Activated CD4-positive, alpha-beta T cell treated with anti-CD3 and anti-CD28 coated beads for 48 hours (primary cell): ENCODE data around the gene ARID5A.
"Not testable (repeated sequence)": the region's sequence is repeated elsewhere in the genome, so short reads cannot be mapped to it uniquely, and the experiment has no call there.

ENCODE experiments used
- DNase-seq: peaks from one replicate; pipeline ENCODE4 v3.0.0-alpha.2; 2020

The ARID5A gene

DNA sequence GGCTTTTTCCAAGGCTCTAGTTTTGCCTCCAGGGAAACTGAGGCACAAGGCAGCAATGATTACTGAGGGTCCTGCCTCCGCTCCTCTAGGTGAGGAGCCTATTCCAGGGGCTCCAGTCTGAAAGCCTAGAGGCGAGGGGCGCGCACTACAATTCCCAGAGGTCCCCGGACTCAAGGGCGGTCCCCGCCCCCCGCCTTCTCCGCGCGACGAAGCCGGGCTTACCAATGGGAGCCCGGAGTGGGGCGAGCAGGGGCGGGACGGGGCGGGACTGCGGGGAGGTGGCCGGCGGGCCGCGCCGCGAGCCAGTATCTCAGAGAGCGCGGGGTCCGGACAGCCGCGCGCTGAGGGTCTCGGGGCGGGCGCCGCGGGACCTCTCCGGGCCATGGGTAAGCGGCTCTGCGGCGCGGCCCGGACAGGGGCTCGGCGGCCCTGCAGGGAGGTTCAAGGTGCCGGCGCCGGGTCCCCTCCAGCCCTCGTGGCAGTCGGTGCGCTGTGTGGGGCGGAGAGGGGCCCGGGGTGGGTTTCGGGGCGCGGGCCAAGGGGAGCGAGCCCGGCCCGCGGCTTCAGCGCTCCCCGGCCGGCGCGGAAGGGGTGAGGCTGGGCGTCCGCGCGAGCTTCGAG is at the start of gene ARID5A:
Gene ARID5A (plus strand): TSS at position 308 of the 621 bp plus-strand sequence. CDS start 75 bp downstream, at position 383.
- peak; percentile 95 for DNase-seq

DNA sequence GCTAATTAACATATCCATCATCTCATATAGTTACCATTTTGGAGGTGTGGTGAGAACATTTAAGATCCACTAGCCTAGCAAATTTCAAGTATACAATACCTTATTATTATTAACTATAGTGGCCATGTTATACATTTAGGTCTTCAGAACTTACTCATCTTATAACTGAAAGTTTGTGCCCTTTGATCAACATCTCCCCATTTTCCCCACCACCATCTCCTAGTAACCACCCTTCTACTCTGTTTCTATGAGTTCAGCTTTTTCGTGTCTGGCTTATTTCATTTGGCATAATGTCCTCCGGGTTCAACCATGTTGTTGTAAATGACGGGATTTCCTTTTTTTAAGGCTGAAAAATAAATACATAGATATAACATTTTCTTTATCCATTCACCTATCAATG is 47.3 kb upstream of the ARID5A start:
- DNase-seq, result no peak

- no peak for DNase-seq
Measured at GRCh38 chr2:96489663-96490062, 46.9 kb upstream of the ARID5A start.

DNA sequence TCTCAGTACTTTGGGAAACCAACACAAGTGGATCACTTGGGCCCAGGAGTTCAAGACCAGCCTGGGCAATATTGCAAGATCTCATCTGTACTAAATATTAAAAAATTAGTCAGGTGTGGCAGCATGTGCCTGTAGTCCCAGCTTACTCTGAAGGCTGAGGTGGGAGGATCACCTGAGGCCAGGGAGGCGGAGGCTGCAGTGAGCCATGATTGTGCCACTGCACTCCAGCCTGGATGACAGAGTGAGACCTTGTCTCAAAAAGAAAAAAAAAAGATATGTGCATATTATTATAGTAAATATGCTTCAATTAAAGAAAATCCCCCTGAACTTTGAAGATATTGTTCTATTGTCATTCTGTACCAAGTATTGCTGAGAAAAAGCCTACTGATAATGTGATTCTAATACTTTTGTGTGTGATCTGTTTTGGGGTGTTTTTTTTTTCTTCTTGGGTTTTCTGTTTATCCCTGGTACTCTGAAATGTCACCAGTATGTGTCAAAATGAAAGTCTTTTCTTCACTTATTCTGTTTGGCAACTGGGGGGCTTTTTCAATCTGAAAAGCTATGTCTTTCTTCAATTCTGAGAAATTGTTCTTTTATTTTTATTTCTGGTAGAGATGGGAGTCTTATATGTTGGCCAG is 44.6 kb upstream of the ARID5A start:
- DNase-seq, result no peak

- no peak for DNase-seq
Measured at GRCh38 chr2:96493072-96493471, 43.5 kb upstream of the ARID5A start.

DNA sequence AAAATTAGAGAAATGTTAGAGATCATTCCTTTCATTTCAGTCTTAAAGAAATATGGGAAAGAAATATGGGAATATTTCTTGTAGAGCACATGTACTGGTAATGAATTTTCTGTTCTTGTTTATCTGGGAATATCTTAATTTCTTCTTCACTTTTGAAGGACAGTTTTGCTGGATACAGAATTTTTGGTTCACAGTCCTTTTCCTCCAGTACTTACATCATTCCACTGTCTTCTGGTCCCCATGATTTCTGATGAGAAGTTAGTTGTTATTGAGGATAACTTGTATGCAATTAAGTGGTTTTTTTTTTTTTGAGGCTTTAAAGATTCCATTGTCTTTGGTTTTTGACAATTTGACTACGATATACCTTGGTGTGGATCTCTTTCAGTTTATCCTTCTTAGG is 42.4 kb upstream of the ARID5A start:
- DNase-seq, result no peak

DNA sequence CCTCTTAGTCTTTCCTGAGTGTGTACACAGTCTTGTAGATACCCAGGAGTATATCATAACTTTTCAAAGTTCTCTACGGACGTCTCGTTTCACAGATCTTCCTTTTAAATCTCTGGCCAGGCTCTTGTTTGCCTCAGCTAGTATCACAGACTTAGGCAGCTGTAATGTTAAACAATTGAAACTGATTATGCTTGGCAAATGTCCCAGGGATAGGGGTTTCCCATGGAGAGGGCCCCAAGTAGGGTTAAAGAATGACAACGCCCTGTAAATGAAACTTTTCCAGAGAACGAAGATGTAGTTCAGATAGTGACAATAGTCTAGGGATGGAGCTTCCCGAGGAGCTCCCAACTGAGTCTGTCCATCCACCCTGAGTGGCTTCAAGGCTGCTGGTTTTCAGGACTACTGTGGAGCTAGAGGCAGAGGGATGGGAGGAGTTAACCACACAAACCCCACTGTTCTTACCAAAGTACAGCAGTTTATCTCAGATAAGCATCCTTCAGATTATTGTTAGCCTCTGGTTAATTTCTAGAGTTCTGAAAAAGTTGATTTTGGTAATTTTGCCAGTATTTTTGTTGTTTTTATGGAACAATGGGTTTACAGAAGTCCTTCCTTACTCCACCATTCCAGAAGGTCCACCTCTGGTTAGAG is 40.4 kb upstream of the ARID5A start:
- no peak for DNase-seq

GRCh38 chr2:96498021-96498431 is 38.5 kb upstream of the ARID5A start:
- no peak for DNase-seq

GRCh38 chr2:96498611-96499010 is 37.9 kb upstream of the ARID5A start:
- DNase-seq, result not testable (repeated sequence)

DNA sequence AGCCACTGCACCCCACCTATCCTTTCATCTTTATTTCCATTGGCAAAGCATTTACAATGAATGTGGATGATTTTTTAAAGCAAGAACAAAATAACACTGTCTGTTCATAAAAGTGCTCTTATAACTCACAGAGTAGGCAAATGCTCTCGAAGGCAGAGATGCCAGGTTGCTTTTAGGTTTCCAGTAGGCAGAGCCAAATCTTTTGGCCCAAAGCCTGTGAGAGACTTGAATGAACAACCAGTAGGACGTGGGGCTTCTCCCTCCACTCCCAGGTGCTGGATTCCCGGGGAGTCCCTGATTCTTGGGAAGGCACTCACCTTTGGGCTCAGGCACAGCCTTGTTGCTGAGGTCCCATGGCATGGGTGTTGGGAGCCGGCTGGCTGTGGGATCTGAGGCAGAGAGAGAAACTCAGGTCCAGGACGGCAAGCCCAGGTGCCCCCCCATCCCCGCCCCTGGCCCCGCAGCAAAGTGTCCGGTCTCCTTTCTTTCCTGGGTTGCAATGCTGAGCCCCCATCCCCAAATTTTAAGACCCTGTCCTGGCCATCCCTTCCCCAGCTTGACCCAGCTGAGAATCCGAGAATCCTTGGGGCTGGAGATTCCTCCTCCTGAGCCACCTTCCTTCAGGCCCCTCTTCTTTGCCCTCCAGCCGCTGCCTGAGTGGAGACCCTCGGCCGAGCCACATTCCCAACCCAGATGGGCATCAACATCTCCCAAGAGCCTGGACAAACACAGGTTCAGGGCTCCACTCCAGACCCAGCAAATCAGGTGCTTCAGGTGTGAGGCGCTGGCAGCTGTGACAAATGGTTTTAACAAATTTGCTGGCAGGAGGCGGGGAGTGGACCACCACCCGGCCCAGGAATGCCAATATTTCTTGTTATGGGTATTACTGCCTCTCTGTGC is 37.2 kb upstream of the ARID5A start:
- no peak for DNase-seq

DNA sequence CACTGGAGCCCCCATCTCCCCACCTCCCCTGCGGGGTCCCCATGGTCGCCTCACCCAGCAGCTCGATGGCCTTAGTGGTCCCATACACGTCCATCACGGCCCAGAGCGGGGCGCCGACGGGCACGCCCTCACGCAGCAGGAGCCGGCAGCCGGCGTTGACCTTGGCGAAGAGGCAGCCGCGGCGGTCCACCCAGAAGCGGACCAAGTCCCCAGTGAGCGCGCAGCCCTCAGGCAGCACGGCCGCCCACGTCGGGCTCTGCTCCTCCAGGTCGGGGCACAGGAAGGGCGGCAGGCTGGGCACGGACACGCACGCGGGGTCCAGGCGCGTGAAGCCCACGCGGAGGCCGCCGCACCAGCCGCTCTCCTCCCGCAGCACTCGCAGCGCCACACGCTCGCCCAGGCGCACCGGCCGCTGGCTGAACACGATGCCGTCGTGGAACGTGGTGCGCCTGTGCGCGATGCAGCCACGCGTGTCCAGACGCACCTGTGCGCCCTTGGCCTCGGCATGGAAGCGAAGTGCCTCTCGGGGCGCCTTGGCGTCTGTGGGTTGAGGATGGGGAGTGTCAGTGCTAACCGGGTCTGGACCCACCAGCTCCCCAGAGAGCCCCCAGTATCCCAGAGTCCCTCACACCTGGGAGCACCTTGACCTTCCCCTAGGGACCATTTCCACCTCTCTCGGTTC is 36.0 kb upstream of the ARID5A start:
- DNase-seq, result no peak

DNA sequence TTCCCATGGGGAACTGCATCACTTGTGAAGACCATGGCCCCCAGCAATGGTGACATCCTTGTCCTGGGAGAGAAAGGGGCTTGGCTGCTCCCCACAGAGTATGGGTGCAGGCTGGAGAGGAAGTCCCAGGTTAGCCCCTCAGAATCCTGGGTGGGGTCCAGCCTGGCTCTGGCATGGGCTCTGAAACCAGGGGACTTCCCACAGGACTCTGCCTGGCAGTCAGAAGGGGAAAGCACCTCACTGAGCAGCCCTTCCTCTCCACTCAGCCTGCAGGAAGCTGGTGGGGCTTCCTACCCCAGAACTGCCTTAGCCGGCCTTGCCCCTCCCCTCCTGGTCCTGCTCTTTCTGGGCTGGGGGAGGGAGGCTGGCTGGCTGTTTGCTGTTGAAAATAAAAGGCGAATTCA is 35.1 kb upstream of the ARID5A start:
- no peak for DNase-seq

DNA sequence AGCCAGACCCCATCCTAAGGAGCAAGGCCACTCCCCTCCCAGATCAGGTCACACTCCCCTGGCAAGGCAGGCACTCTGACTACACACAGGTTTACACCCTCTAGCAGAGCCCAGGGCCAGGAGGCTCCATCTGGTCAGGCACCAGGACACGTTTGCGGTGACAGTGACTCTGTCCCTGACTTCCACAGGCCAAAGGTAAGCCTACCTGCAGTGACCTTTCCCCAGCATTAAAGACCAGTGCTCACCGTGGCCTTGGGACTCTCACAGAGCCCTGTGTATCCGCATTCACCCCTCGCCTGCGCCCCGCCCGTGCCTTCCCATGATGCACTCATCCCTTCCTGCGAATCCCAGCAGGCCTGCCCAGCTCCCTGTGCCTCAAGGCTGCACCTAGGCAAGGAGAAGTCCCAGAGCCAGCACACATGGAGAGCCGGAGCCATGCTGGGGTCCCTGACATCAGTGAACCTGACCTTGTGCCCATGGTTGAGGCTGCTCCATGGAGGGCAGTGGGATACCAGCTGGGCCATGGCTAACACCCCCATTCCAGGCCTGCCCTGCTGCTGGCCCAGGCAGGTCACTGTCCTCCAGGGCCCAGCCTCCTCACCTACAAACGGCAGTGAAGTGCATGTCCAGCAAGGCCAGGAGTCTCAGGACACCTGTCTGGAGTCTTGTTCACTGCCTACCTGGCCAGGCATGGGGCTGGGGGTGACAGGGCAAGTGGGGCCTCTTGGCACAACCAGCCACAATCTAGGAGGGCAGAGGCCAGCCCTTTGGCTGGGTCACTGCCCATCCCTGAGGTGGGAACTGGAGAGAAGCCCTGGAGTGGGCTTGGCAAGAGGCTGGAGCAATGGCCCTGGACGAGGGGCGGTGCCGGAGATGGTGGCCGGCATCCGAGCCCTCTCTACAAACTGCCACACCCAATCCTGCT is 34.4 kb upstream of the ARID5A start:
- no peak for DNase-seq

- no peak for DNase-seq
Measured at GRCh38 chr2:96502891-96503636, 33.5 kb upstream of the ARID5A start.

GRCh38 chr2:96503637-96504243 is 32.8 kb upstream of the ARID5A start:
- DNase-seq, result no peak

- no peak for DNase-seq
Measured at GRCh38 chr2:96505231-96505889, 31.2 kb upstream of the ARID5A start, which contains the start of gene NEURL3. Gene NEURL3, minus strand, starts transcription at chr2:96505357. Its CDS starts 71 bp downstream, at chr2:96505286.

DNA sequence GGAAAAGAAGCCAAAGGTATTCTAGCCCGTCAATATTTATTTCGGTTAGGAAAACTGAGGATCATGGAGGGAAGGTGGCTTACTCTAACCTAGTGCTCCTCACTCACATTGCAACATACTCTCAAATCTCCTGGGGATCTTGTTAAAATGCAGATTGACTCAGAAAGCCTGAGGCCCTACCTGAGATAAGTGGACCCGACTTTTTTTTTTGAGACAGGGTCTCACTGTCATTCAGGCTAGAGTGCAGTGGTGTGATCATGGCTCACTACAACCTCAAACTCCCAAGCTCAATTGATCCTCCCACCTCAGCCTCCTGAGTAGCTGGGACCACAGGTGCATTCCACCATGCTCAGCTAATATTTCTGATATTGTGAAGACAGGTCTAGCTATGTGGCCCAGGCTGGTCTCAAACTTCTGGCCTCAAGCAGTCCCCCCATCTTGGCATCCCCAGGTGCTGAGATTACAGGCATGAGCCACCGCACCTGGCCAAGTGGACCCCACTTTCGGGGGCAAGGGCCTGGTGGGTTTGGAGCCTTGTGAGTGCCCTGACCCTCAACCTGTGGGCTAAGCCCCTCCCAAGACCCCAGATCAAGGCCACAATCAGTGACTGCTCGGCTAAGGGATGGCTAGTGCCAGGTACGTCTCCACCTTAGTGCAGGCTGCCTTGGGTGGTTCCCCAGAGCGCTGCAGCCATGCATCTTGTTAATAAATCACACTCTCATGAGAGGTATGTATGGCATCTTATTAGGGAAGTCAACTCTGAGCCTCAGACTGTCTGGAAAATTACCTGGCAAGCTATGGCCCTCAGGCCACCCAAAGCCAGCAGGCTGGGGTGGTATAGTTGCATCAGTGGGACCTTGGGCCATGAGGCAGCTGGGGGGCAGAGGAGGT is 30.3 kb upstream of the ARID5A start:
- no peak for DNase-seq

GRCh38 chr2:96506907-96507240 is 29.7 kb upstream of the ARID5A start:
- DNase-seq, result no peak
